Activated CD8-positive, alpha-beta memory T cell treated with anti-CD3 and anti-CD28 coated beads, Interleukin-2, amount 50 U/mL, for 4 hours (primary cell): Measurements from ENCODE around the gene AKAP13.

Source experiments
- DNase-seq: peaks from one replicate; pipeline ENCODE4 v3.0.0-alpha.2; 2020

The AKAP13 gene

DNA sequence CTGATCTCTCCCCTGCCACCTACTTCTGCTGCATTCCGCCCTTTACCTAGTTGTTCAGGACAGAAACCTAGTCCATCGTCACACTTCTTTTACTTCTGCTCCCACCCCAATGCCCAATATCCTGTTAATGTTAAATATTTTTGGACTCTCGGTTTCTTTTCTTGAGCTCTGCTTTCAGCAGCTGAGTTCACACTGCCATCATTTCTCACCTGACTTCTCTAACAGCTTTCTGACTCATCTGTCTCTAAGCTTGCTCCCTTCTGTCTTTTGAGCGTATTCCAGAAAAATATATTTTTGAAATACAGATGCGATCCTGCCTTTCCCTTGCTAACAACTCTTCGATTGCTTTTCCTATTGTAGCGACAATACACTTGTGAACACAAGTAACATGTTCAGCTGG lies 231.0 kb downstream of the AKAP13 start:
- DNase-seq: no peak

- DNase-seq: no peak
Observed at GRCh38 chr15:85614059-85614458, 233.7 kb downstream of the AKAP13 start.

DNA sequence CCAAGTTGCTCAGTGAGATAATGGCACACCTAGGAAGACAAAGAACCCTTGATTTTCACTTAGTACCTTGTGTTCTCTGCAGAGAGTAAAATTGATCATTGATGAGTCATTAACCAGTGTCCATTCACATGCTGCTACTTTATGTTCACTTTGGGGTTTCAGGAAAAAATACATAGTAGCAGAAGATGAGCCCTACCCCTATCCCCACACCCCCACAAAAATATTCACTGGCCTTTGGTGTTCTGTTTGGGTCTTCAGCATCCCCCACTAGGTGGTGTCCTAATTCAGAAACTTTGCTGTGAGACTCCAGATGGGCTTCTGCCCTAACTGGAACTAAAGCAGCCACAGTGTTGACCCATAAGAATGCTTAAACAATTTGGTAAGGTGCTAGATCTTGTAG lies 235.5 kb downstream of the AKAP13 start:
- DNase-seq: peak; percentile 23

DNA sequence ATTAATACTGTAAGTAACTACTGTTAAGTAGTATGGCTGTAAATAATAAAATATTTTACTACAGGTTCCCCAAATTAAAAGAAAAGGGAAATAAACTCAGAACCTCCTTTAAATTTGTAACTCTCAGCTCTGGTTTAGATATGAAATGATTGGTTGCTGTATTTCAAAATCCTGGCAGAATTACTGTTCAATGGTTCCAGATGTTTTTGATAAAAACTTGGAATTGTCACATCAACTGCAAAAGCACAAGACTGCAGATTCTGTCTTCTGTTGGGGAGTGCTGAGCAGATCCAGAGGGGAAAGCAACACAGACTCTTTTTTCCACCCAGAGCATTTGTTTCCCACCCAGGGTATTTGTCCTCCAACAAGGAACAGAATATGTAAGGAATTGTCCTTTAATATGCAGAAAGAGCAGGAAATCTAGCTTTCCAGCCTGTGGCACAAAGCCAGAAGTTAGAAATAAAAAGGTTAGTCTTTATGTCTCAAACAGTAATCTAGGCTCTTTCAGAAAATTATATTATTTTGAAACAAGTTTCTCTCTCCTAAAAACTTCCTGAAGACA lies 236.2 kb downstream of the AKAP13 start:
- no peak for DNase-seq

DNA sequence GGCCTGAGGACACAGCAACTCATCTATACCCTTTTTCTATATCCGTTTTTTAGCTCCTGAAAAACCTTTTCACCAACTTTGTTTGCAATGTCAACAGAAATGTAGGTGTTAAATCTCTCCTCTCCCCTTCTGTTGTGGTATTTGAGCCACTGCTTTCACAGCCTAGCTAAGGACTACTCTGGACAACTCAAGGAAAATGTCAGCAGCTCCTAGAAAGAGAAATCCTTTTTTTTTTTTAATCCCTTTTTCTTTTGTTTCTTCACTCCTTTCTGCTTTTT lies 237.8 kb downstream of the AKAP13 start:
- DNase-seq: no peak

DNA sequence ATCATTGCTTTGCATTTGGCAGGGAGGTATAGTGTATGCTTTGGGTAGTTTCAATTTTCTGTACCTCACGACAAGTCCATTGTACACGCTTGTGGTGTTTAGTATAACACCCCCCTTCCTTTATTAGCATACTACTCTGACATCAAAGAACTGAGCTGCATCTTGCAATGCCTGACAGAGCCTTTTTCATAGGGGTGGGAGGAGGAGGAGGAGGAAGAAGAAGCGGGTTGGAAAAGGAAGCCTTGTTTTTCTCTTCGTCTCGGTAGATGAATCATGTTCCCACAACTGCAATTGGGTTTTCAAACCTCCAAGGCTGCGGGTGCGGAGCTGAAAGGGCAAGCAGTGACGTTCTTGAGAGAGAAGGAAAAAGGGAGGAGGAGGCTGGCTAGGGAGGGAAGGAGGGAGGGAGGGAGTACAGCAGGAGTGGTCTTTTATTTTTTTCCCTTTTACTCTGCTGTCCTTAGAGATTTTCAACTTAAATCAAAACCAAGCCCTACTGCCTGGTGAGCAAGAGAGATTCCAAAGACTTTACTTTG lies 238.6 kb downstream of the AKAP13 start:
- peak; percentile 62 for DNase-seq

DNA sequence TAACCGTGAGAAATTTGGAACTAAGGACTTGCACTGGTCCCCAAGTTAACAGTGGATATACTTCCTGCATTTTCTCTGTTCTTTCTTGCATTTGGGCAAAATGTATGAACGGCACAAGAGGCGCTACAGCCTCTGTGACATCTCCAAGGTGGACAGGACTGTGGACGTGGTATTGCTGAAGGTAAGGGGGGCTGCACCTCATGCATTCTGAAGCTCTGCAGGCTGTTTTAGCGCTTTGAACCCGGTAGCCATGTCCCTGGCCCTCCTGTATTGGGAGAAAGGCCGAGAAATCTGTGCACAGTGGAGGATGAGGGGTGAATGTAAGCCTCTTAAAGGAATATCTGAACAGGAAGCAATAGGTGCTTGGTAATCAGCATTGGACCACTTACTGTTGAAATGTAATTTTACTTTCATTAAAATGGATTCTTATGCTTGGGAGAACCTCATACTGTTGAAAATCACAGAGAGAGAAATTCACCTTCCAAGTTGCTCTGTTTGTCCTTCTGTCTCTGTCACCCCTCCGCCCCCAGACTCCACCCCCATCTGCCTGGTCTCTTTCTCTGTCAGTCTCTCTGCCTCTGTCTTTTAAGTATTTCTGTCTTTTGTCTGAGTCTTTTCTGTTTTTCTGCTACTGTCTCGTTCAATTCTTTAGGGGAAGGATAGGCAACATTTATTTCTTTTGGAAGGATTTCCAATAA lies 239.7 kb downstream of the AKAP13 start:
- peak; percentile 26 for DNase-seq

DNA sequence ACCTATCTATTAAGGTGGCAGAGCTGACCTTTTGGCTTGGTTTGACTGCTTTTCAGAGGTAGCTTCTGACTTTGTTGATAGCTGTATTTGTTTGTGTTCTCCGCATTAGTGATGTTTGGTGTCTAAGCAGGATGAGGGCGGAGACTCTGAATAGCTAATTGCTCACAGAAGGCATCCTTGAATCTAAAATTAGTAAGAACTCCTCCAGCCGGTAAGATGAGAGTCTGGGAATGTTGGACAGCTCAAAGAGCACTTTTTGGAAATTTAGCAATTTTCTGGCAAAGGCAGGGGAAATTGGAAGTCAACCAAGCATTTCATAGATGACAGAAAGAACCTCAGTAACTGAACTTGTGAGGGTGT lies 240.3 kb downstream of the AKAP13 start:
- no peak for DNase-seq

DNA sequence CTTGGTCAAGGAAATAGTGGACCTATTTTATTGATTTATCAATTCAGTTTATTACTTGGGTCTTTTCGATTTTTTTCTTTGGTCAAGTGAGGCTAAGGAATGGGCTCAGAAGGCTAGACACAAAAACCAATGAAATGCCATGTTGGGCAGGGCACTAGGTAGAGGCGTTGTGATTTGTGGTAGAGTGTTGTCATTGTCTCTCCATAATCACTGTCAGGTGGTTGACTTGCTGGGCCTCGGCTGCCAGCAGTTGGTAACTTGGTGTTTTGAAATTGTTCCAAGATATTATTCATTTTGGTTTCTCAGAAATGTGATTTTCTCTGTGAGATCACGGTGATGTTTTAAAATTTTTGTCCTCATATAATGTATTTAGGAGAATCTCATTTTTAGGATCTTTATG lies 240.7 kb downstream of the AKAP13 start:
- DNase-seq: no peak

GRCh38 chr15:85622221-85622831 lies 241.9 kb downstream of the AKAP13 start:
- DNase-seq: no peak

DNA sequence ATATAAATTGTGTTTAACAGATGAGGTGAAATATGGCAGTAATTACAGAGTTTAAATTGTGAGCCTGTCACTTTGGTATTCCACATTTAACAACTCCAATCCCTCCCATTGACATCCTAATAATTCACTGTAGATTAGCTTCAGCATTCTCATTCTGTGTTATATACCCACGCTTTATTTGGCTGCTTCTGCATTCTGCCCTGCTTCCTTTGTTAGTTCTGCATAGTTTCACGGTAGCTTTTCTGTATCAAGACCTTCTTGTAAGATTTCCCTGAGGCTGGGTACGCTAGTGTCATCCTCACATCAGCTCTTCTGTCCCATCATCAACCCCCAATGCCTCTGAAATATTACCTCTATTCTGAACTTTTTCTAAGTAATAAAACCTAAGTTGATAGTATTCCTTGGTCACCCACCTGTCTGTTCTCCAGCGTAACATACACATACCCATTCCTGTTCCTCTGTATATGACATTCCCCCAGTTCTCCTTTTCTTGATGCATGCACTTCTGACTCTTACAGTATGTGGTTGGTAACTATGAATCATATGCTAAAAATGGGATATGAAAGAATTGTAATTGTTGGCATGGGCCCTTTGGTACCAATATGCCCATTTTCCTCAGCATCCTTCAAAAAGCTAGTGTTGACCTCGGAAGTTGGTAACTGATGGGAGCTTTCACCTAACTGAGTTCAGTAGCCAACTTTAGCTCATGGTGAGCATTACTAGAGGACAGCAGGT lies 243.1 kb downstream of the AKAP13 start:
- no peak for DNase-seq

GRCh38 chr15:85624291-85624801 lies 243.9 kb downstream of the AKAP13 start:
- no peak for DNase-seq

DNA sequence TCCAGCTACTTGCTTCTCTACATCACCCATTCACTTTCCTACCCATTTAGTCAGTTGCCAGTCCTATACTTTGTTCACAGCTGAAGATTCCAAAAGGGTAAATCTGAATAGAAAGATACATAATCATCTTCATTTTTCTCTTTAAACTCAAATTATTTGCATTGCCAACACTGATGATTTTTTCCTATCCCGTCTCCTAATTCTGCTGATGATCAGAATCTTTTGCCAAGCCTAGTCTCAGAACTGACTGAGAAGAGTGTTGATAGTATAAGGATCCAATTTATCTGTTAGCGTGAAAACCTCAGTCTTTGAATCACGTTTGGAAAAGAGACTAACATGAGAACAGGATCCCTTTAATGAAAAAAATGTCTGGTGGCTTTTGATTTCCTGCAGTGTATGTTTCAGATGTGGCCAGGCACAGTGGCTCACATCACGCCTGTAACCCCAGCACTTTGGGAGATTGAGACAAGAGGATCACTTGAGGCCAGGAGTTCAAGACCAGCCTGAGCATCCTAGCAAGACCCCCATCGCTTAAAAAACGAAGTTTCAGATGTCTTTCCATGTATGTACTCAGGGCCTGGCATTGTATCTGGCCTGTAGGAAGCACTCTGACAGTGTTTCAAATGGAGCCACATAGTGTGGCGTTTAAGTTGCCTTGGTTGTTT lies 244.9 kb downstream of the AKAP13 start:
- no peak for DNase-seq

DNA sequence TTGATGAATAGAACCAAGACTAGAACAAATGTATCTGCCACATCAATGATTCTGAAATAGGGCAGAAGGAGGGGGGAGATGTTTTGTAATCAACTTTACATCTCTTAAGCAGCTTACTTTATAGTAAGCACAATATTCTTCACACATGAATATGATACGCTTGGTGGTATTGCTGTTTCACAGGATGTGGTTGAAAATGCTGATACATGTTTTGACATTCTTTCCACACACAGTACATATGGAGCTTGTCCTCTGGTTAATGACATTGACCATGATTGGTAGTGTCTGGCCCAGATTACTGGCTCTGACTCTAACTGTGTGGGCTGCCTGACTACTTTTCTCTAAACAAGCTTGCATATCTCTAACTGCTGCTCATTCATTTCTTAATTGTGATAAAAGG lies 245.5 kb downstream of the AKAP13 start:
- no peak for DNase-seq

DNA sequence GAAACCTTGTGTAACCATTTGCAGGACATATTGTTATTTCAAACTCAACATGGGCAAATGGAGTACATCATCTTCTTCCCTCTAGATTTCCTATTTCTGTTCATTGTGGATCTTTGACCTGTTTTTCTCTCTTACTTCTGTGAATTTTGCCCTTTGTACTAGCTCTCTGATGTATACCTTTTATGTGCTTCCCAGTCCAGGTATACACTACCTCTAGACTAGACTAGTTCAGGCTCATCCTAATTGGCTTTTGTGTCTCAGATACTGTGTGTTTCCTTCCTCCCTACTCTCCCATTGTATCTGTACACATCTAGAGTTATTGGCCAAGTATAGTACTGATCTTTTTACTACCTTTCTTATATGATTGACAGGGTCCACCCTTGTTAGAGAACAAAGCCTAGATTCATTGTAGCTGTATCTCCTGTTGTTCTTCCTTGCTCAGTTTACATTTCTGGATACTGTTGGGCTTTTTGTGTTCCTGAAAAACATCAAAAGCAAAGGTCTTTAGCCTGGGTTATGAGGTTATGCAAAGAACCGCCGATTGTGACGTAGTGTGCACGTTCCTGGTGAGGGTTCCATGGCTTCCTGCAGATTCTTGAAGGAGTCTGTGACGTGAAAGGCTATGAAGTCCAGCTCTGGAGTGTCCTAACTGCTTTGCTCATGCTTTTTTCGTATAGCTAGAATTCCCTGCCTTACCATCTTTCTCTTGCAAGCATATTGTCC lies 247.0 kb downstream of the AKAP13 start:
- no peak for DNase-seq

DNA sequence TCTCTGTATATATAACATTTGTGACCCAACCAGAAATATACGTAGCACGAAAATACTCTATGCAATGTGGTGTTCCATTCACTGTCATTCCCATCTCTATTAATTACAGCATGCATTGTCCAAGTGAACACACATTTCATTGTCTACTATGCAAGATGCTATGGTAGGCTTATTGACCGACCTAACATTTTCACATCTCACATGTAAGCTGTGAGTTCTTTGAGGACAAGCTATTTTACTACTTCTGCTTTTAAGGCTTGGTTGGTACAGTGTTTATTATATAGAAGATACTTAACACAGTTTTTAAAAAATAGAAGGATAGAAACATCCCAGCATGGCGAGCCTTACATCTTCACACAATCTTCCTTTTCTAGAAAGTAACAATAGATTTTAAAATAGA lies 249.9 kb downstream of the AKAP13 start:
- no peak for DNase-seq

DNA sequence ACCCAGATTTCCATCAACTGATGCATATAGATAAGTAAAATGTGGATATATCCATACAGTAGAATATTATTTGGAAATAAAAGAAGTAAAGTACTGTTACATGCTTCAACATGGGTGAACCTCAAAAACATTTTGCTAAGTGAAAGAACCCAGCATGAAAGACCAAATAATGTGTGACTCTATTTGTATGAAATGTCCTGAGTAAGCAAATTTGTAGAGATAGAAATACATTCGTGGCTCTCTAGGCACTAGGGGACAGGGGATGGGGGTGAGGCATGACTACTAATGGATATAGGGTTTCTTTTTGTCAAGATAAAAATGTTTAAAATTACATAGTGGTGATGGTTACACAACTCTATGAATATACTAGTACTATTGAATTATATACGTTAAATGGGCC lies 250.6 kb downstream of the AKAP13 start:
- DNase-seq: no peak

DNA sequence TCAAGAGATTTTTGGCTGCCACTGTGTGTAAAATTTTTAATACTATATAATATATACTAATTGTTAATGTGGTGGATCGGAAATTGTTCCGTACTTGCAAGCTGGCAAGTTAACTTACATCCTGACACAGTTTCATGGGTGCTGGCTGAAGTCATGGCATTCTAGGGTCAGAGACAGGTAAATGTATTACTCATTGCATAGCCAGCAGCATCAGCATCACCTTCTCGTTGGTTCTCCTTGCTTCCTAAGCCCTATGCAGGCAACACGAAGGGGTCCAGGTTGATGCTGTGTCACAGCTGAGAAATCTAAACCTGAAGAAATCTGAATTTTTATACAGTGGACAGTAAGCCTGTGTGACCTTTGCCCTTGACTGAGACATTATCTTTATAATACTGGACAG lies 251.6 kb downstream of the AKAP13 start:
- no peak for DNase-seq

- no peak for DNase-seq
Observed at GRCh38 chr15:85633859-85634258, 253.5 kb downstream of the AKAP13 start.

GRCh38 chr15:85636351-85636750 lies 255.9 kb downstream of the AKAP13 start:
- DNase-seq: no peak

GRCh38 chr15:85639752-85640381 lies 259.5 kb downstream of the AKAP13 start:
- DNase-seq: no peak

- no peak for DNase-seq
Observed at GRCh38 chr15:85642065-85642692, 261.8 kb downstream of the AKAP13 start.
